HepG2 (cell line): ENCODE measurements around the gene ALK. TPM values are rescaled to one million over a fixed set of nuclear protein-coding genes. Genes with fewer than 3 reads are reported as not detected.
A peak's percentile ranks its signal among the peaks of the same experiment; 100 is the strongest.

Experiments used
- ATAC-seq: fragments of 200-7000 bp; cut with Tn5 transposase; 3 replicates; pipeline ENCODE4 v1.9.1; 2020; ENCODE audit warnings: mild to moderate bottlenecking, moderate library complexity
- BruUV-seq: library from RNA; stranded (reverse); fragments of 400-500 nt; replicated peaks from 2 replicates; lab custom pipeline; 2021; lab: Mats Ljungman, UMichigan
- CTCF ChIA-PET: fragments of 300-600 bp; formaldehyde crosslinking; extraction: SDS; loops from one replicate; lab custom pipeline; 2021; ENCODE audit warnings: low total read pairs, inconsistent platforms, low intra/inter-chr PET ratio; lab: Yijun Ruan, JAX
- POLR2A ChIA-PET: fragments of 350-600 bp; sonication (Branson Sonifier 250); formaldehyde crosslinking; loops from one replicate; lab custom pipeline; 2020; ENCODE audit warnings: antibody characterized with exemption, inconsistent platforms; lab: Yijun Ruan, JAX
- DNase-seq: peaks from one replicate; pipeline ENCODE4 v3.0.0-alpha.2; 2015; ENCODE audit warnings: low spot score
- FAIRE-seq: peaks from 3 replicates; lab custom pipeline; 2011; peaks lifted over from hg19 to GRCh38; lab: Jason Lieb, UNC
- H2AFZ ChIP-seq: one replicate; pipeline ENCODE4 v1.6.1; 2011; ENCODE audit warnings: low read length, inconsistent platforms
- H3K27ac ChIP-seq: fragments of 300-600 bp; 3 replicates; pipeline ENCODE4 v1.8.0; 2011; ENCODE audit warnings: mixed run types, mild to moderate bottlenecking, mixed read lengths, low read length, inconsistent platforms; ENCODE audit not compliant: insufficient read depth; ENCODE audit errors: extremely low read length
- H3K27me3 ChIP-seq, 2 experiments: fragments of 200-600 bp in 1 of 2; 2 replicates in 1 of 2; 3 replicates in 1 of 2; pipeline versions ENCODE4 v1.6.0 to v1.8.0; 2011; ENCODE audit warnings: low read length in 2 of 2, mild to moderate bottlenecking in 2 of 2, moderate library complexity in 2 of 2, inconsistent platforms in 1 of 2; ENCODE audit not compliant: insufficient read depth in 2 of 2, control insufficient read depth in 1 of 2
- H3K36me3 ChIP-seq, 2 experiments: fragments of 200-600 bp in 1 of 2; replicated peaks in 1 of 2; 2 replicates in 1 of 2; 3 replicates in 1 of 2; pipeline versions ENCODE4 v1.5.1 to v1.8.0; 2011; ENCODE audit warnings: low read length in 2 of 2, inconsistent platforms in 1 of 2; ENCODE audit not compliant: insufficient read depth in 2 of 2, control insufficient read depth in 1 of 2
- H3K4me1 ChIP-seq: 2 replicates; pipeline ENCODE4 v1.5.1; 2012; ENCODE audit warnings: low read length, inconsistent platforms; ENCODE audit not compliant: insufficient read depth
- H3K4me2 ChIP-seq: 2 replicates; pipeline ENCODE4 v1.6.0; 2011; ENCODE audit warnings: low read depth, low read length, inconsistent platforms
- H3K4me3 ChIP-seq, 3 experiments: fragments of 200-600 bp in 1 of 3; sonication (generic), shearing (Covaris generic) in 1 of 3; replicated peaks in 1 of 3; 2 replicates each; pipeline ENCODE4 v1.5.1; 2011 to 2016; ENCODE audit warnings: low read length in 3 of 3, inconsistent platforms in 2 of 3, low read depth in 2 of 3, mild to moderate bottlenecking in 2 of 3, control low read depth in 1 of 3, mixed read lengths in 1 of 3; ENCODE audit not compliant: insufficient read depth in 1 of 3
- H3K79me2 ChIP-seq: one replicate; pipeline ENCODE4 v1.6.1; 2011; ENCODE audit warnings: low read length, inconsistent platforms; ENCODE audit not compliant: insufficient read depth
- H3K9ac ChIP-seq: 2 replicates; pipeline ENCODE4 v1.6.0; 2011; ENCODE audit warnings: mild to moderate bottlenecking, low read depth, low read length, inconsistent platforms; ENCODE audit not compliant: insufficient read depth
- H3K9me3 ChIP-seq: 2 replicates; pipeline ENCODE4 v1.5.1; 2012; ENCODE audit warnings: mild to moderate bottlenecking, low read length
- H4K20me1 ChIP-seq: 2 replicates; pipeline ENCODE4 v1.6.0; 2011; ENCODE audit warnings: inconsistent platforms, mild to moderate bottlenecking, low read length, moderate library complexity; ENCODE audit not compliant: insufficient read depth
- CEBPB ChIP-seq: IDR thresholded peaks from 2 replicates; pipeline ENCODE4 v1.6.1; 2011; ENCODE audit warnings: low read depth, low read length, improper control_type of control experiment, borderline replicate concordance
- KDM1A ChIP-seq: IDR thresholded peaks from 2 replicates; pipeline ENCODE4 v1.6.1; 2016; ENCODE audit warnings: missing compliant biosample characterization
- WGBS: methylation state at CpG from one replicate; pipeline ENCODE4 v1.1.6; 2017; ENCODE audit warnings: low lambda C conversion rate; 5-methylcytosine and 5-hydroxymethylcytosine counted together
- in situ Hi-C: cut with HindIII; loops from 2 replicates; pipeline ENCODE4 v1.10.0; 2017; ENCODE audit warnings: low pct_unique_long_range_greater_than_20kb; ENCODE audit not compliant: extremely low pct_ligation_motif_present
- intact Hi-C: fragments of 100-400 bp; cut with micrococcal nuclease; formaldehyde crosslinking; loops from one replicate; pipeline ENCODE4 v1.10.0; 2022; ENCODE audit not compliant: unreplicated experiment
- polyA plus RNA-seq, 8 experiments: library from polyadenylated mRNA; depleted of rRNA in 3 of 8; stranded (reverse) in 7 of 8; unstranded in 1 of 8; fragments of >200 nt; fragmentation: Illumina TruSeq in 4 of 8; extraction: Trizol in 4 of 8; gene quantifications; 2 replicates each; pipeline versions ENCODE4 v1.2.1 to v1.2.3, GENCODE V29; 2011 to 2016; ENCODE audit warnings: low read depth in 4 of 8, missing spikeins in 1 of 8, mixed read lengths in 1 of 8; ENCODE audit not compliant: insufficient read depth in 1 of 8
- total RNA-seq, 5 experiments: library from RNA; depleted of rRNA; stranded (reverse); fragments of >200 nt; fragmentation: Illumina TruSeq; extraction: Trizol; gene quantifications; 2 replicates each; pipeline ENCODE4 v1.2.3, GENCODE V29; 2016; ENCODE audit warnings: low read depth in 1 of 5
- TF ChIP-seq, protein P1 (sequence below): sonication (generic); formaldehyde crosslinking; IDR thresholded peaks from 2 replicates; pipeline ENCODE4 v1.4.0; 2020; ENCODE audit warnings: missing genetic modification reagents, borderline replicate concordance

ALK gene
- total and polyA plus RNA-seq, 2 of the 13 experiments (the other 11 are each of a cell fraction or from before 2014, with no cell fraction given): not detected

DNA sequence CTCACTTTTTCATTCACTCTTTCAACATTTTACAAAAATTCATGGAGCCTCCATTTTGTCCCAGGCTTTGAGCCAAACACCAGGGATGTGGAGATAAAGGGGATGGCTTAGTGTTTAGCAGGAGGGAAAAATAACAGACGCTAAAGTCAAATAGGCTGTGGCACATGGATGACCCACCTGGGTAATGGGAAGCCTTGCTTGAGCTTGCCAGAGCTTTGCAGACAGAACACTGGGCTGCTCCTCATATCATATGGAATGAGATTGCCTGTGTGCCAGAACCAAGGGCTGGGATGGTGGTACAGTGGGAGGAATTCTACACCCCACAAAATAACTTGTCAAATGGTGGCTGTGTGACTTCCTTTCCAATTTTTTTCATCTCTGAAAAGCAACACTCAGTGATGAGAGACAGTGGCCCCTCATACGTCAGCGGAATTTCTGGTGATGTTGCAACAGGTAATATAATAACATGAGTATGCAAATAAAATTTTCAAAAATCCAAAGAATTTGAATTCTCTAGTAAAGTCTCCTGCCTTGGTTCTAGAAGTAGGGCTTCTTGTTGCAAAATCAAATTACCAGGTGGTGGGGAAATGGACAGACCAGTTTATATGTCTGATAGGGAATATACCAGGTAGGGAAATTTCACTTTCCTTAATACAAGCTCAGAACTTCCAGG lies 553.3 kb downstream of the ALK start:
- WGBS: 20% methylated on average over 3 of the region's 3 CpGs
- no peak for DNase-seq

More for the DNA sequence above, 553.3 kb downstream of the ALK start:
- no peak for FAIRE-seq
- no peak overlapping the region for H3K4me3 ChIP-seq
- no peaks in the 10 kb centered on the region for H3K4me1 ChIP-seq
- intact Hi-C loops (no loop called here), in situ Hi-C loops (no loop called here)
- no peaks in the 10 kb centered on the region for H3K36me3 ChIP-seq
- peaks cover 1 to 6% of the 10 kb centered on the region in 2 experiments; a peak in 1 of 5 replicates for H3K27me3 ChIP-seq
- ATAC-seq: no peak
- ChIA-PET CTCF (no interaction called here), POLR2A (no interaction called here)
- no peak overlapping the region for H3K9ac ChIP-seq
- H3K27ac ChIP-seq: no peak overlapping the region
- H3K4me2 ChIP-seq: no peak overlapping the region
- H3K9me3 ChIP-seq: no peaks in the 10 kb centered on the region
- H4K20me1 ChIP-seq: no peaks in the 10 kb centered on the region
- H3K79me2 ChIP-seq: no peaks in the 10 kb centered on the region
- H2AFZ ChIP-seq: no peak overlapping the region
- TF ChIP-seq, protein P1, sequence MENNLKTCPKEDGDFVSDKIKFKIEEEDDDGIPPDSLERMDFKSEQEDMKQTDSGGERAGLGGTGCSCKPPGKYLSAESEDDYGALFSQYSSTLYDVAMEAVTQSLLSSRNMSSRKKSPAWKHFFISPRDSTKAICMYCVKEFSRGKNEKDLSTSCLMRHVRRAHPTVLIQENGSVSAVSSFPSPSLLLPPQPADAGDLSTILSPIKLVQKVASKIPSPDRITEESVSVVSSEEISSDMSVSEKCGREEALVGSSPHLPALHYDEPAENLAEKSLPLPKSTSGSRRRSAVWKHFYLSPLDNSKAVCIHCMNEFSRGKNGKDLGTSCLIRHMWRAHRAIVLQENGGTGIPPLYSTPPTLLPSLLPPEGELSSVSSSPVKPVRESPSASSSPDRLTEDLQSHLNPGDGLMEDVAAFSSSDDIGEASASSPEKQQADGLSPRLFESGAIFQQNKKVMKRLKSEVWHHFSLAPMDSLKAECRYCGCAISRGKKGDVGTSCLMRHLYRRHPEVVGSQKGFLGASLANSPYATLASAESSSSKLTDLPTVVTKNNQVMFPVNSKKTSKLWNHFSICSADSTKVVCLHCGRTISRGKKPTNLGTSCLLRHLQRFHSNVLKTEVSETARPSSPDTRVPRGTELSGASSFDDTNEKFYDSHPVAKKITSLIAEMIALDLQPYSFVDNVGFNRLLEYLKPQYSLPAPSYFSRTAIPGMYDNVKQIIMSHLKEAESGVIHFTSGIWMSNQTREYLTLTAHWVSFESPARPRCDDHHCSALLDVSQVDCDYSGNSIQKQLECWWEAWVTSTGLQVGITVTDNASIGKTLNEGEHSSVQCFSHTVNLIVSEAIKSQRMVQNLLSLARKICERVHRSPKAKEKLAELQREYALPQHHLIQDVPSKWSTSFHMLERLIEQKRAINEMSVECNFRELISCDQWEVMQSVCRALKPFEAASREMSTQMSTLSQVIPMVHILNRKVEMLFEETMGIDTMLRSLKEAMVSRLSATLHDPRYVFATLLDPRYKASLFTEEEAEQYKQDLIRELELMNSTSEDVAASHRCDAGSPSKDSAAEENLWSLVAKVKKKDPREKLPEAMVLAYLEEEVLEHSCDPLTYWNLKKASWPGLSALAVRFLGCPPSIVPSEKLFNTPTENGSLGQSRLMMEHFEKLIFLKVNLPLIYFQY (CRISPR knock-in tag): no peak
- TF ChIP-seq KDM1A (CRISPR knock-in tag) (no peak), CEBPB (0 out of 2 replicates have a peak, but pooled peaks have one; percentile 7)
- TF ChIP-seq, all 625 proteins: peak for 1
- BruUV-seq: no TSS peak
